Measurements from ENCODE around the gene NDUFB3. TPM values are rescaled to one million over a fixed set of nuclear protein-coding genes. Genes with fewer than 3 reads are reported as not detected.
A peak's percentile ranks its signal among the peaks of the same experiment; 100 is the strongest.

The NDUFB3 gene
- total and polyA plus RNA-seq, 11 donors = 197 to 496 (median 348) TPM

DNA sequence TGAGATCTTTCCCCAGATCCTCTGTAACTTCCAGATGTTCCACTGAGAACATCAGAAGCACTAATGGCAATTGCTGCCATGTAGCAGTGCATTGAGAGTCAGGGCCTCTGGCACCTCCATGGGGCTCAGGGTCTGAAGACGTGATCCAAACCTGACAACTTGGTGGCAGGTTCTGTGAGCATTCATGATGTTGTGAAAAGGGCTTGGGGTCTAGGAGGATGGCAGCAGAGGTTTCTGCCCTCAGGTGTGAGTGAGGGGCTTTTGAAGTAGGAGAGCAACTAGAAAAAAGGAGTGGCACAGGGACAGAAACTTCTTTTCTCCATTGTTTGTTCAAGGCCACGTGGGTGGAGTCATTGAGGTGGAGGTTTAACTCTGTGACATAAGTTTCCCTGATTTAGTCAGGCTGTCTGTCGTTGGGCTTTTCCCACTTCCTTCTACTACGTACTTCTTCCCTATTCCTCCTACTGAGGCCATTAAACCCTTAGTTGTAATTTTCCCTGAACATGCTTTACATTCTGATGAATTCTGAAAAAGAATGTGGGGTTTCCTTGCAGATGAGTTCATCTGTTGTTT is 57.2 kb downstream of the NDUFB3 start:
- Histone ChIP-seq H3K9me3 (no peaks in the 10 kb centered on the region), H3K27ac (peak overlapping the region; percentile 94 to 100 (median 99)), H3K4me3 (peak overlapping the region in 6 of 12 donors; percentile 6 to 42 (median 28)), H3K36me3 (peaks cover 0 to 38% (median 23%) of the 10 kb centered on the region in 9 donors), H3K4me1 (peaks cover 32 to 100% (median 97%) of the 10 kb centered on the region in 12 donors), H3K27me3 (no peaks in the 10 kb centered on the region)
- WGBS, 4 donors = 10 to 15% (median 12%) methylated on average over 4 of the region's 4 CpGs
- intact Hi-C loops (cut with DNase I) = no loop called here
- TF ChIP-seq CTCF (IDR thresholded peaks at IDR 0.05) (no peak), POLR2A (IDR thresholded peaks at IDR 0.05) (no peak)
- ATAC-seq = peak in 1 of 4 donors; percentile 34
- DNase-seq = peak in 2 of 5 donors; percentile 40 to 44

DNA sequence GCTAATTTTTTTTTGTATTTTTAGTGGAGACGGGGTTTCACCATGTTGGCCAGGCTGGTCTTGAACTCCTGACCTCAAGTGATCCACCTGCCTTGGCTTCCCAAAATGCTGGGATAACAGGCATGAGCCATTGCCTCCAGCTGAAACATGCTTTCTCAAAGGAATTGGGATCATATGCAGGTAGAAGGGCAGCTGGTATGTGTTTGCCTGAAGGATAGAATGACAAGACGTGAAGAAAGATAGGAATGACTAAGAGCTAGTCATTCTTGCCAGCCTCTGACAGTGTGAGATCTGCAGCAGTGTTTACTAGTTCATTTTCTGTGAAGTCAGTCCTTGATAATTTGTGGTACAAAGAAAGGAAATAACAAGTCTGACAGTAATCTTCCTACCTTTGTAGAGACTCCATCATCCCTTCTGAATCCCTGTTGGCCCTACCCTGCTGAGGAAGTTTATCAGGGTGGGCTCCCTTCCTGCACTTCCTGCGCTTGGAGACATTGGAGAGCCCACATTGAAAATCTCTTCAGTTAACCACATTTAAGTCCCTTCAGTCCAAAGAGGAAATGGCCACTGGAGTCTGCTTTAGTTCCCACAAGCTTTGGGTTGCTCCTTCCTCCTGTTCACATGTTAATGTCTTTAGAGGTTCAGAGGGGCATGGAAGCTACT is 58.9 kb downstream of the NDUFB3 start:
- no peak for TF ChIP-seq POLR2A (IDR thresholded peaks at IDR 0.05)
- no peak for TF ChIP-seq CTCF (IDR thresholded peaks at IDR 0.05)
- peaks cover 25 to 100% (median 96%) of the 10 kb centered on the region in 12 donors for H3K4me1 ChIP-seq
- H3K27me3 ChIP-seq = no peaks in the 10 kb centered on the region
- intact Hi-C loops (cut with DNase I) = loop anchor here in 3 of 10 donors (2.0 kb wide), 1 partner anchor 14 kb away; the partner anchor contains the start of gene CFLAR (in 3 of the 3)
- H3K27ac ChIP-seq = peak overlapping the region; percentile 94 to 100 (median 99)
- DNase-seq = peak in 2 of 5 donors; percentile 56 to 59
- H3K9me3 ChIP-seq = no peaks in the 10 kb centered on the region
- 36 to 52% (median 37%) methylated on average over 3 of the region's 3 CpGs for WGBS, 4 donors
- H3K36me3 ChIP-seq = peaks cover 0 to 53% (median 38%) of the 10 kb centered on the region in 9 donors
- peak overlapping the region in 7 of 12 donors; percentile 12 to 42 (median 28) for H3K4me3 ChIP-seq
- ATAC-seq = peak in 3 of 4 donors; percentile 39 to 68 (median 67)

DNA sequence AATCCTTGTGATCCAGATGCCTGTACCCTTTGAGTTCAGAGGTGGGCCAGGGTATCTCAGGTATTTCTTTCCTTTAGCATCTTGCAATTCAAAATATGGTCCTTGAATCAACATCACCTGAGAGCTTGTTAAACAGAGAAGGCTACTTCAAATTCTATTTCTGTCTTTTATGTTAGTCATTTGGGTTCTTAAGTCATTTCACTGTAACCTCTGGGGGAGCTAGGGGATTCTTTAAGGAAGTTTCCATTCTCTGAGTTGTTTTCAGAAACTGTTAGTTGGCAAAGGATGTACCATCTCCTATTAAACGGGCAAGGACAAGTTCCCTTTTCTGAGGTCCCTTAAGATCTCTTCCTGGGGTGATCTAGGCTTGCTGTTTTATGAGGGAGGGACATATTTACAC is 60.7 kb downstream of the NDUFB3 start:
- intact Hi-C loops (cut with DNase I) = no loop called here
- Histone ChIP-seq H3K36me3 (peaks cover 0 to 72% (median 57%) of the 10 kb centered on the region in 9 donors), H3K9me3 (no peaks in the 10 kb centered on the region), H3K27ac (peak overlapping the region; percentile 94 to 100 (median 99)), H3K4me3 (peak overlapping the region in 3 of 12 donors; percentile 25 to 42 (median 33)), H3K27me3 (no peaks in the 10 kb centered on the region), H3K4me1 (peaks cover 20 to 100% (median 91%) of the 10 kb centered on the region in 12 donors)
- no peak for TF ChIP-seq POLR2A (IDR thresholded peaks at IDR 0.05)
- no peak for TF ChIP-seq CTCF (IDR thresholded peaks at IDR 0.05)
- WGBS, 4 donors = 10 to 53% (median 39%) methylated on average over 1 of the region's 1 CpG
- ATAC-seq (no peak), DNase-seq (no peak)

Other genes starting within 250 kb of the NDUFB3 start
- 10 to 100 TPM; 28.6 to 59.5 (median 39.0) TPM for gene CLK1, start 207.3 kb upstream of the NDUFB3 start, total RNA-seq
- gene CLK1, start 207.3 kb upstream of the NDUFB3 start, polyA plus RNA-seq = 100 to 1,000 TPM in 1 of 2 donors, 10 to 100 TPM in 1; 25.4 to 235 TPM
- gene PPIL3, start 182.9 kb upstream of the NDUFB3 start, total RNA-seq = 10 to 100 TPM; 11.3 to 27.7 (median 22.2) TPM
- 10 to 100 TPM; 12.3 to 20.8 TPM for gene PPIL3, start 182.9 kb upstream of the NDUFB3 start, polyA plus RNA-seq
- 10 to 100 TPM; 16.6 to 27.1 (median 21.6) TPM for gene NIF3L1, start 182.6 kb upstream of the NDUFB3 start, total RNA-seq
- gene NIF3L1, start 182.6 kb upstream of the NDUFB3 start, polyA plus RNA-seq = 10 to 100 TPM; 12.0 to 43.3 TPM
- 10 to 100 TPM in 8 of 9 donors, 1 to 10 TPM in 1; 6.7 to 38.0 (median 24.0) TPM for gene ORC2, start 108.3 kb upstream of the NDUFB3 start, total RNA-seq
- 1 to 10 TPM; 7.7 to 8.9 TPM for gene ORC2, start 108.3 kb upstream of the NDUFB3 start, polyA plus RNA-seq
- 10 to 100 TPM in 5 of 9 donors, 1 to 10 TPM in 4; 5.8 to 16.3 (median 12.1) TPM for gene HYCC2, start 330 bp upstream of the NDUFB3 start, total RNA-seq
- gene HYCC2, start 330 bp upstream of the NDUFB3 start, polyA plus RNA-seq = 1 to 10 TPM; 3.7 to 5.5 TPM
- gene CFLAR, start 44.2 kb downstream of the NDUFB3 start, total RNA-seq = 100 to 1,000 TPM; 130 to 279 (median 214) TPM
- gene CFLAR, start 44.2 kb downstream of the NDUFB3 start, polyA plus RNA-seq = 100 to 1,000 TPM; 120 to 249 TPM
- gene CASP10, start 111.1 kb downstream of the NDUFB3 start, total RNA-seq = 10 to 100 TPM in 2 of 9 donors, 1 to 10 TPM in 7; 4.3 to 24.0 (median 5.8) TPM
- 1 to 10 TPM; 2.8 to 3.5 TPM for gene CASP10, start 111.1 kb downstream of the NDUFB3 start, polyA plus RNA-seq
- gene CASP8, start 188.5 kb downstream of the NDUFB3 start, total RNA-seq = 10 to 100 TPM in 1 of 9 donors, 1 to 10 TPM in 8; 2.0 to 15.7 (median 3.0) TPM
- 1 to 10 TPM; 1.8 to 2.9 TPM for gene CASP8, start 188.5 kb downstream of the NDUFB3 start, polyA plus RNA-seq